K562 (cell line): Measurements from ENCODE around the gene SRCIN1. TPM values are rescaled to one million over a fixed set of nuclear protein-coding genes. Genes with fewer than 3 reads are reported as not detected.

ENCODE experiments used
- ATAC-seq: fragments of 200-7000 bp; cut with Tn5 transposase; 3 replicates; pipeline ENCODE4 v1.9.1; 2020; ENCODE audit warnings: moderate library complexity
- BruUV-seq: library from RNA; stranded (reverse); fragments of 400-500 nt; replicated peaks from 2 replicates; lab custom pipeline; 2021; lab: Mats Ljungman, UMichigan
- CTCF ChIA-PET: fragments of 300-600 bp; formaldehyde crosslinking; extraction: SDS; loops from one replicate; lab custom pipeline; 2021; ENCODE audit warnings: low intra/inter-chr PET ratio; lab: Yijun Ruan, JAX
- POLR2A ChIA-PET: fragments of 300-600, 350-650 bp; sonication (Branson Sonifier 250); formaldehyde crosslinking; extraction: SDS; loops from one replicate; lab custom pipeline; 2021; ENCODE audit warnings: antibody characterized with exemption, inconsistent platforms; lab: Yijun Ruan, JAX
- DNase-seq, 4 experiments: peaks; one replicate each; pipeline versions ENCODE4 v3.0.0 to v3.0.0-alpha.2; 2011 to 2018; ENCODE audit warnings: low spot score in 3 of 4, mixed read lengths in 3 of 4; ENCODE audit errors: extremely low read depth in 1 of 4
- FAIRE-seq: peaks from 2 replicates; lab custom pipeline; 2011; peaks lifted over from hg19 to GRCh38; lab: Jason Lieb, UNC
- H2AFZ ChIP-seq: 2 replicates; pipeline ENCODE4 v1.6.0; 2011; ENCODE audit warnings: low read depth, low read length, control low read depth, inconsistent platforms
- H3K27ac ChIP-seq: fragments of 200-600 bp; 3 replicates; pipeline ENCODE4 v1.8.0; 2011; ENCODE audit warnings: low read depth, mild to moderate bottlenecking, control low read depth, inconsistent platforms, low read length, moderate library complexity, mixed read lengths; ENCODE audit errors: extremely low read depth
- H3K27me3 ChIP-seq, 2 experiments: fragments of 300-600 bp in 1 of 2; 2 replicates in 1 of 2; 3 replicates in 1 of 2; pipeline versions ENCODE4 v1.6.0 to v1.8.0; 2011; ENCODE audit warnings: inconsistent platforms in 2 of 2, low read length in 2 of 2, mild to moderate bottlenecking in 1 of 2, mixed read lengths in 1 of 2, moderate library complexity in 1 of 2; ENCODE audit not compliant: control insufficient read depth in 2 of 2, insufficient read depth in 2 of 2
- H3K36me3 ChIP-seq: fragments of 300-600 bp; 3 replicates; pipeline ENCODE4 v1.8.0; 2011; ENCODE audit warnings: mild to moderate bottlenecking, low read length, inconsistent platforms; ENCODE audit not compliant: control insufficient read depth, insufficient read depth
- H3K4me1 ChIP-seq, 2 experiments: fragments of 200-600 bp in 1 of 2; replicated peaks in 1 of 2; 2 replicates in 1 of 2; 3 replicates in 1 of 2; pipeline versions ENCODE4 v1.5.1 to v1.8.0; 2011; ENCODE audit warnings: inconsistent platforms in 2 of 2, low read length in 2 of 2, mild to moderate bottlenecking in 1 of 2, mixed read lengths in 1 of 2, moderate library complexity in 1 of 2; ENCODE audit not compliant: control insufficient read depth in 2 of 2, insufficient read depth in 2 of 2
- H3K4me2 ChIP-seq: 2 replicates; pipeline ENCODE4 v1.6.1; 2011; ENCODE audit warnings: low read length, control low read depth, inconsistent platforms, mixed read lengths; ENCODE audit not compliant: insufficient read depth
- H3K4me3 ChIP-seq: fragments of 200-600 bp; sonication (generic), shearing (Covaris generic); 2 replicates; pipeline ENCODE4 v1.5.1; 2016; ENCODE audit warnings: control low read depth, inconsistent platforms
- H3K79me2 ChIP-seq: fragments of 200-600 bp; 3 replicates; pipeline ENCODE4 v1.8.0; 2011; ENCODE audit warnings: low read length, inconsistent platforms; ENCODE audit not compliant: control insufficient read depth, insufficient read depth
- H3K9ac ChIP-seq, 2 experiments: 2 replicates each; pipeline versions ENCODE4 v1.6.0 to v1.6.1; 2011; ENCODE audit warnings: low read depth in 2 of 2, low read length in 2 of 2, control low read depth in 1 of 2, inconsistent platforms in 1 of 2, mild to moderate bottlenecking in 1 of 2, mixed read lengths in 1 of 2; ENCODE audit not compliant: insufficient read depth in 1 of 2
- H3K9me1 ChIP-seq: one replicate; pipeline ENCODE4 v1.6.0; 2011; ENCODE audit warnings: inconsistent platforms, mild to moderate bottlenecking, low read length, moderate library complexity; ENCODE audit not compliant: control insufficient read depth, insufficient read depth
- H3K9me3 ChIP-seq: replicated peaks from 2 replicates; pipeline ENCODE4 v1.5.1; 2011; ENCODE audit warnings: low read depth, low read length, inconsistent platforms; ENCODE audit not compliant: control insufficient read depth, insufficient read depth
- H4K20me1 ChIP-seq: replicated peaks from 2 replicates; pipeline ENCODE4 v1.6.1; 2011; ENCODE audit warnings: low read length, inconsistent platforms, mixed read lengths; ENCODE audit not compliant: control insufficient read depth, insufficient read depth
- ATF1 ChIP-seq, 2 experiments: fragments of 450-650 bp in 1 of 2; IDR thresholded peaks; 2 replicates each; pipeline ENCODE4 v1.6.1; 2016; ENCODE audit warnings: missing compliant biosample characterization in 1 of 2, missing genetic modification characterization in 1 of 2
- NR2C1 ChIP-seq, 2 experiments: fragments of 450-650 bp; IDR thresholded peaks; 2 replicates each; pipeline ENCODE4 v1.6.1; 2017; ENCODE audit warnings: mild to moderate bottlenecking in 2 of 2, antibody characterized with exemption in 1 of 2, inconsistent platforms in 1 of 2, missing compliant biosample characterization in 1 of 2, missing genetic modification characterization in 1 of 2
- THAP7 ChIP-seq: fragments of 250-450 bp; sonication (Bioruptor Pico); IDR thresholded peaks from 2 replicates; pipeline ENCODE4 v1.5.0; 2021
- TRIM24 ChIP-seq, 2 experiments: fragments of 450-650 bp; IDR thresholded peaks; 2 replicates each; pipeline ENCODE4 v1.6.1; 2016
- ZNF253 ChIP-seq: fragments of 250-450 bp; sonication (Bioruptor Pico); conservative IDR thresholded peaks from 2 replicates; pipeline ENCODE4 v1.6.1; 2021; ENCODE audit warnings: mild to moderate bottlenecking
- ZNF316 ChIP-seq: fragments of 450-650 bp; IDR thresholded peaks from 2 replicates; pipeline ENCODE4 v1.6.1; 2016
- WGBS: fragments of 100-300 bp; shearing (Covaris generic); methylation state at CpG from one replicate; pipeline ENCODE4 v1.1.6; 2016; ENCODE audit warnings: low coverage, mixed read lengths; ENCODE audit not compliant: insufficient coverage; ENCODE audit errors: missing lambda C conversion rate; 5-methylcytosine and 5-hydroxymethylcytosine counted together
- in situ Hi-C: fragments of 300-500 bp; cut with MboI; formaldehyde crosslinking; loops from 4 replicates; pipeline ENCODE4 v1.15.0; 2018; ENCODE audit warnings: inconsistent platforms, mixed read lengths
- intact Hi-C: fragments of 100-400 bp; cut with micrococcal nuclease; formaldehyde crosslinking; loops from 2 replicates; pipeline ENCODE4 v1.14.2; 2022
- polyA plus RNA-seq, 8 experiments: library from polyadenylated mRNA; depleted of rRNA in 4 of 8; stranded (reverse) in 5 of 8; unstranded in 3 of 8; fragments of >200 nt; fragmentation: Nextera tagmentation in 2 of 8; fragmentation: Illumina TruSeq in 1 of 8; extraction: Ambion mirVana in 2 of 8; extraction: Trizol in 1 of 8; gene quantifications; 2 replicates each; pipeline versions ENCODE4 v1.2.1 to v1.2.3, GENCODE V29; 2011 to 2014; ENCODE audit warnings: inconsistent platforms in 1 of 8, missing spikeins in 1 of 8
- total RNA-seq, 7 experiments: library from RNA; depleted of rRNA in 6 of 7; stranded (reverse); fragments of >200 nt in 6 of 7; fragmentation: Illumina TruSeq in 2 of 7; extraction: Trizol in 2 of 7; gene quantifications; 2 replicates each; pipeline versions ENCODE4 v1.2.1 to v1.2.3, GENCODE V29; 2011 to 2021; ENCODE audit warnings: low replicate concordance in 1 of 7

The SRCIN1 gene
- total and polyA plus RNA-seq, 9 of the 15 experiments (the other 6 are each of a cell fraction or from before 2014, with no cell fraction given): 0.09 to 0.33 (median 0.13) TPM; not detected in 6

GRCh38 chr17:38619451-38619795 is 13.7 kb upstream of the SRCIN1 start:
- DNase-seq (no peak), ATAC-seq (no peak), FAIRE-seq (no peak)
- ChIA-PET POLR2A (interaction anchor here (0.6 kb wide), 1 partner anchor 13 kb away, joined by 3 read pairs; no protein-coding TSS in a partner anchor), CTCF (no interaction called here)
- Histone ChIP-seq H3K27me3 (peaks cover 38 to 75% of the 10 kb centered on the region in 2 experiments), H4K20me1 (no peaks in the 10 kb centered on the region), H3K36me3 (no peaks in the 10 kb centered on the region), H3K4me3 (no peak overlapping the region), H2AFZ (no peak overlapping the region), H3K9ac (no peak overlapping the region), H3K27ac (no peak overlapping the region), H3K79me2 (no peaks in the 10 kb centered on the region), H3K4me1 (no peaks in the 10 kb centered on the region), H3K9me1 (no peaks in the 10 kb centered on the region), H3K9me3 (no peaks in the 10 kb centered on the region), H3K4me2 (no peak overlapping the region)
- BruUV-seq: no TSS peak
- TF ChIP-seq ATF1 (CRISPR knock-in tag; IDR thresholded peaks at IDR 0.05) (no peak), ATF1 (tag; IDR thresholded peaks at IDR 0.05) (peak; percentile 25; the same call in 1 of the 2 replicates), ZNF316 (no peak), NR2C1 (IDR thresholded peaks at IDR 0.05) (no peak), NR2C1 (tag; IDR thresholded peaks at IDR 0.05) (no peak), ZNF253 (no peak)
- intact Hi-C loops (no loop called here), in situ Hi-C loops (no loop called here)
- WGBS: 0% methylated on average over 2 of the region's 2 CpGs

- H3K4me2 ChIP-seq: no peak overlapping the region
- H3K27ac ChIP-seq: no peak overlapping the region
- DNase-seq: no peak
- H3K9me3 ChIP-seq: no peaks in the 10 kb centered on the region
- H3K4me1 ChIP-seq: no peaks in the 10 kb centered on the region
- no peaks in the 10 kb centered on the region for H3K9me1 ChIP-seq
- no peak for FAIRE-seq
- no TSS peak for BruUV-seq
- H4K20me1 ChIP-seq: no peaks in the 10 kb centered on the region
- H3K4me3 ChIP-seq: no peak overlapping the region
- ATAC-seq: no peak
- H3K36me3 ChIP-seq: no peaks in the 10 kb centered on the region
- peaks cover 43 to 77% of the 10 kb centered on the region in 2 experiments for H3K27me3 ChIP-seq
- no peak overlapping the region for H3K9ac ChIP-seq
- H2AFZ ChIP-seq: no peak overlapping the region
- TF ChIP-seq THAP7: no peak
- no peak for TF ChIP-seq TRIM24 (IDR thresholded peaks at IDR 0.05)
- CTCF ChIA-PET: interaction anchor here (0.6 kb wide), 1 partner anchor 49 kb away, joined by 4 read pairs; no protein-coding TSS in a partner anchor
- 5% methylated on average over 11 of the region's 11 CpGs for WGBS
- intact Hi-C loops: no loop called here
- no peaks in the 10 kb centered on the region for H3K79me2 ChIP-seq
- in situ Hi-C loops: no loop called here
- POLR2A ChIA-PET: interaction anchor here (0.9 kb wide), 1 partner anchor 38 kb away, joined by 3 read pairs; no protein-coding TSS in a partner anchor
Measured at GRCh38 chr17:38617967-38618760, 12.4 kb upstream of the SRCIN1 start.
